GM10248 (cell line): Measurements from ENCODE around the gene CTNNA3.
"Not testable (repeated sequence)": the region's sequence is repeated elsewhere in the genome, so short reads cannot be mapped to it uniquely, and the experiment has no call there.

Source experiments
- CTCF ChIA-PET: fragments of 300-600 bp; sonication (Branson Sonifier 250); formaldehyde crosslinking; extraction: SDS; loops from one replicate; lab custom pipeline; 2021; ENCODE audit warnings: antibody characterized with exemption; lab: Yijun Ruan, JAX
- POLR2A ChIA-PET: fragments of 350-650 bp; sonication (Branson Sonifier 250); formaldehyde crosslinking; extraction: SDS; loops from one replicate; lab custom pipeline; 2020; ENCODE audit warnings: antibody characterized with exemption; lab: Yijun Ruan, JAX
- DNase-seq: peaks from one replicate; pipeline ENCODE4 v3.0.0; 2012; ENCODE audit errors: extremely low spot score
- CTCF ChIP-seq: IDR thresholded peaks from 2 replicates; pipeline ENCODE4 v1.5.1; 2012; ENCODE audit warnings: mild to moderate bottlenecking, low read depth; ENCODE audit errors: extremely low read depth, missing control alignments, control extremely low read depth

Gene CTNNA3

GRCh38 chr10:67599597-67599996 is 96.4 kb downstream of the CTNNA3 start:
- DNase-seq, result no peak
- POLR2A ChIA-PET, result no interaction called here
- CTCF ChIA-PET, result no interaction called here
- no peak for TF ChIP-seq CTCF

- DNase-seq, result no peak
- CTCF ChIA-PET, result interaction anchor here (1.2 to 1.6 kb wide), 2 partner anchors 23 to 28 kb away, joined by 3 read pairs; no protein-coding TSS in a partner anchor
- TF ChIP-seq CTCF, result no peak
- POLR2A ChIA-PET, result no interaction called here
Measured at GRCh38 chr10:67596641-67597040, 99.4 kb downstream of the CTNNA3 start.

- no peak for TF ChIP-seq CTCF
- ChIA-PET POLR2A (no interaction called here), CTCF (no interaction called here)
- no peak for DNase-seq
Measured at GRCh38 chr10:67587771-67588170, 108.2 kb downstream of the CTNNA3 start.

GRCh38 chr10:67575532-67575931 is 120.5 kb downstream of the CTNNA3 start:
- no peak for DNase-seq
- POLR2A ChIA-PET, result no interaction called here
- TF ChIP-seq CTCF, result no peak
- CTCF ChIA-PET, result no interaction called here

DNA sequence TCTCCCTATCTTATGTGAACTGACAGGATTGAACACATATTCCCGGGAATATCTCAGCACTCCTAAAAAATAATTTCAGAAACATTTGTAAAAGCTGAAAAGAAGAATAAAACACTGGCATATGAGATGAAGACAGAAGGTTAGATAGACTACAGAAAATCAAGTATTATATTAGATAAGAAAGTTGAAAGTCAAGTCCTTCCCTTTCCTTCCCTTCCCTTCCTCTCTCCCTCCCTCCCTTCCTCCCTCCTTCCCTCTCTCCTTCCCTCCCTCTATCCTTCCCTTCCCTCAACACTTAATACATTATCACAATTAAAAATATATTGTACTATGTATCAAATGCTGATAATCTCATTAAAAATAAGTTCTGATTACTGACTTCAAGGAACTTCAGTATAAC is 122.5 kb downstream of the CTNNA3 start:
- POLR2A ChIA-PET, result no interaction called here
- no peak for DNase-seq
- CTCF ChIA-PET, result interaction anchor here (1.3 to 1.6 kb wide), 3 partner anchors 22 to 206 kb away, joined by 3 to 4 read pairs (median 3); no protein-coding TSS in a partner anchor
- no peak for TF ChIP-seq CTCF

- DNase-seq, result no peak
- no peak for TF ChIP-seq CTCF
- ChIA-PET CTCF (interaction anchor here (0.7 kb wide), 1 partner anchor 10 kb away, joined by 3 read pairs; no protein-coding TSS in a partner anchor), POLR2A (no interaction called here)
Measured at GRCh38 chr10:67571503-67571902, 124.5 kb downstream of the CTNNA3 start.

- CTCF ChIA-PET, POLR2A ChIA-PET, DNase-seq: not testable (repeated sequence)
Measured at GRCh38 chr10:67558311-67558710, 137.7 kb downstream of the CTNNA3 start.
